ENCODE measurements around the gene SH3D19. TPM values are rescaled to one million over a fixed set of nuclear protein-coding genes. Genes with fewer than 3 reads are reported as not detected.

SH3D19 gene
- total RNA-seq, 4 donors from 2014 or later: 35.1 to 113 (median 38.6) TPM

GRCh38 chr4:151304226-151304625, 21.2 kb downstream of the SH3D19 start:
- intact Hi-C loops (cut with DNase I): no loop called here
- Histone ChIP-seq H3K4me3 (no peak overlapping the region), H3K27ac (no peak overlapping the region), H3K27me3 (no peaks in the 10 kb centered on the region), H3K9me3 (no peaks in the 10 kb centered on the region), H3K36me3 (peaks cover 0 to 11% (median 0%) of the 10 kb centered on the region in 3 donors), H3K4me1 (peaks cover 0 to 26% (median 4%) of the 10 kb centered on the region in 3 donors)
- DNase-seq: no peak
- no peak for TF ChIP-seq POLR2A (IDR thresholded peaks at IDR 0.05)
- TF ChIP-seq CTCF (IDR thresholded peaks at IDR 0.05): no peak

- no peak for DNase-seq
- Histone ChIP-seq H3K9me3 (no peaks in the 10 kb centered on the region), H3K27me3 (no peaks in the 10 kb centered on the region), H3K4me1 (peaks cover 0 to 26% (median 4%) of the 10 kb centered on the region in 3 donors), H3K27ac (no peak overlapping the region), H3K36me3 (no peaks in the 10 kb centered on the region), H3K4me3 (no peak overlapping the region)
- intact Hi-C loops (cut with DNase I): no loop called here
- WGBS, 2 donors: 62 to 71% methylated on average over 4 of the region's 4 CpGs
- TF ChIP-seq CTCF (IDR thresholded peaks at IDR 0.05): no peak
- TF ChIP-seq POLR2A (IDR thresholded peaks at IDR 0.05): no peak
These were observed 23.0 kb downstream of the SH3D19 start for GRCh38 chr4:151302432-151302831.

- no peaks in the 10 kb centered on the region for H3K27me3 ChIP-seq
- no peak for DNase-seq
- intact Hi-C loops (cut with DNase I): no loop called here
- H3K9me3 ChIP-seq: no peaks in the 10 kb centered on the region
- no peak overlapping the region for H3K27ac ChIP-seq
- H3K4me1 ChIP-seq: no peaks in the 10 kb centered on the region
- H3K36me3 ChIP-seq: peaks cover 0 to 4% (median 0%) of the 10 kb centered on the region in 3 donors
- H3K4me3 ChIP-seq: no peak overlapping the region
- TF ChIP-seq CTCF (IDR thresholded peaks at IDR 0.05) (no peak), POLR2A (IDR thresholded peaks at IDR 0.05) (no peak)
These were observed 28.2 kb downstream of the SH3D19 start for GRCh38 chr4:151297170-151297569.

- 71 to 76% methylated on average over 3 of the region's 3 CpGs for WGBS, 2 donors
- intact Hi-C loops (cut with DNase I): no loop called here
- H3K4me1 ChIP-seq: no peaks in the 10 kb centered on the region
- H3K36me3 ChIP-seq: peaks cover 0 to 4% (median 0%) of the 10 kb centered on the region in 3 donors
- no peak for DNase-seq
- no peak overlapping the region for H3K27ac ChIP-seq
- H3K4me3 ChIP-seq: no peak overlapping the region
- H3K27me3 ChIP-seq: no peaks in the 10 kb centered on the region
- H3K9me3 ChIP-seq: no peaks in the 10 kb centered on the region
- TF ChIP-seq CTCF (IDR thresholded peaks at IDR 0.05) (no peak), POLR2A (IDR thresholded peaks at IDR 0.05) (no peak)
These were observed 29.2 kb downstream of the SH3D19 start for GRCh38 chr4:151296227-151296626.

GRCh38 chr4:151294833-151295496, 30.4 kb downstream of the SH3D19 start:
- no peak overlapping the region for H3K4me3 ChIP-seq
- H3K36me3 ChIP-seq: peaks cover 0 to 4% (median 0%) of the 10 kb centered on the region in 3 donors
- 90 to 92% methylated on average over 5 of the region's 5 CpGs for WGBS, 2 donors
- no peaks in the 10 kb centered on the region for H3K4me1 ChIP-seq
- H3K27me3 ChIP-seq: no peaks in the 10 kb centered on the region
- TF ChIP-seq POLR2A (IDR thresholded peaks at IDR 0.05): no peak
- no peak for TF ChIP-seq CTCF (IDR thresholded peaks at IDR 0.05)
- H3K9me3 ChIP-seq: no peaks in the 10 kb centered on the region
- no peak for DNase-seq
- H3K27ac ChIP-seq: no peak overlapping the region
- intact Hi-C loops (cut with DNase I): no loop called here

Measured in esophagus squamous epithelium (tissue), 5 donors.